Tibial nerve (tissue), 4 donors: ENCODE data around the gene MED12. TPM values are rescaled to one million over a fixed set of nuclear protein-coding genes. Genes with fewer than 3 reads are reported as not detected.

Experiments
- DNase-seq, 2 donors: peaks; one replicate each; pipeline ENCODE4 v3.0.0-alpha.2; 2019; ENCODE audit warnings: low spot score in 2 of 2
- H3K27ac ChIP-seq, 4 donors: fragments of 200-600 bp; sonication (generic) in 3 of 4; one replicate each; pipeline ENCODE4 v1.5.1; 2017 to 2019; ENCODE audit warnings: mild to moderate bottlenecking in 1 of 4
- H3K27me3 ChIP-seq, 2 donors: fragments of 200-600 bp; sonication (generic) in 1 of 2; one replicate each; pipeline versions ENCODE4 v1.5.1 to v1.6.0; 2017 to 2019
- H3K36me3 ChIP-seq, 3 donors: fragments of 200-600 bp; sonication (generic); one replicate each; pipeline ENCODE4 v1.5.1; 2018 to 2019
- H3K4me1 ChIP-seq, 4 donors: fragments of 200-600 bp; sonication (generic) in 3 of 4; one replicate each; pipeline ENCODE4 v1.5.1; 2017 to 2019
- H3K4me3 ChIP-seq, 4 donors: fragments of 200-600 bp; sonication (generic) in 3 of 4; one replicate each; pipeline ENCODE4 v1.5.1; 2017 to 2019; ENCODE audit warnings: mild to moderate bottlenecking in 1 of 4, moderate library complexity in 1 of 4
- H3K9me3 ChIP-seq, 4 donors: fragments of 200-600 bp; sonication (generic) in 3 of 4; one replicate each; pipeline ENCODE4 v1.5.1; 2017 to 2019
- CTCF ChIP-seq, 5 experiments: fragments of 200-600 bp in 3 of 5; fragments of 450-650 bp in 2 of 5; sonication (generic) in 3 of 5; IDR thresholded peaks; one replicate each; pipeline ENCODE4 v1.5.1; 2016 to 2019; ENCODE audit warnings: antibody characterized with exemption in 5 of 5, mild to moderate bottlenecking in 3 of 5, moderate library complexity in 2 of 5
- EP300 ChIP-seq, 2 donors: sonication (generic); formaldehyde crosslinking; IDR thresholded peaks; one replicate each; pipeline ENCODE4 v1.6.1; 2017; ENCODE audit warnings: antibody characterized with exemption in 2 of 2, mild to moderate bottlenecking in 1 of 2
- POLR2A ChIP-seq, 2 donors: fragments of 450-650 bp; IDR thresholded peaks; one replicate each; pipeline ENCODE4 v1.6.1; 2017; ENCODE audit warnings: antibody characterized with exemption in 2 of 2, mild to moderate bottlenecking in 2 of 2, moderate library complexity in 2 of 2
- WGBS, 2 donors: methylation state at CpG; one replicate each; pipeline ENCODE4 v1.1.5; 2018; 5-methylcytosine and 5-hydroxymethylcytosine counted together
- total RNA-seq, 4 donors: library from RNA; depleted of rRNA; stranded (reverse); fragments of >200 nt; gene quantifications; one replicate each; pipeline ENCODE4 v1.1.0, GENCODE V29; 2016

The MED12 gene
- total RNA-seq, 4 donors from 2014 or later = 30.8 to 65.8 (median 48.3) TPM

GRCh38 chrX:71148278-71148663 lies 29.9 kb downstream of the MED12 start:
- peak overlapping the region in 2 of 4 donors; percentile 71 to 74 for H3K27ac ChIP-seq
- peaks cover 0 to 22% (median 0%) of the 10 kb centered on the region in 4 donors for H3K4me1 ChIP-seq
- no peaks in the 10 kb centered on the region for H3K27me3 ChIP-seq
- no peak for TF ChIP-seq CTCF (IDR thresholded peaks at IDR 0.05)
- no peak for TF ChIP-seq EP300 (IDR thresholded peaks at IDR 0.05)
- TF ChIP-seq POLR2A (IDR thresholded peaks at IDR 0.05) = no peak
- DNase-seq = no peak
- no peak overlapping the region for H3K4me3 ChIP-seq
- no peaks in the 10 kb centered on the region for H3K9me3 ChIP-seq
- H3K36me3 ChIP-seq = no peaks in the 10 kb centered on the region
- WGBS, 2 donors = 78% methylated on average over 8 of the region's 8 CpGs; no CpG with 5 or more reads in 1 of the 2 donors

GRCh38 chrX:71151366-71151765 lies 33.0 kb downstream of the MED12 start:
- TF ChIP-seq EP300 (IDR thresholded peaks at IDR 0.05) (no peak), CTCF (IDR thresholded peaks at IDR 0.05) (no peak), POLR2A (IDR thresholded peaks at IDR 0.05) (no peak)
- peaks cover 0 to 7% (median 0%) of the 10 kb centered on the region in 4 donors for H3K4me1 ChIP-seq
- H3K27me3 ChIP-seq = peaks cover 0 to under 1% of the 10 kb centered on the region in 2 donors
- H3K36me3 ChIP-seq = peaks cover 0 to 15% (median 0%) of the 10 kb centered on the region in 3 donors
- DNase-seq = no peak
- H3K9me3 ChIP-seq = no peaks in the 10 kb centered on the region
- WGBS, 2 donors = 68 to 70% methylated on average over 4 to 7 of the region's 7 CpGs
- H3K27ac ChIP-seq = no peak overlapping the region
- no peak overlapping the region for H3K4me3 ChIP-seq

GRCh38 chrX:71154196-71154595 lies 35.8 kb downstream of the MED12 start:
- no peaks in the 10 kb centered on the region for H3K4me1 ChIP-seq
- WGBS, 2 donors = 84 to 88% methylated on average over 4 to 7 of the region's 7 CpGs
- no peak for DNase-seq
- peaks cover 0 to 21% (median 0%) of the 10 kb centered on the region in 3 donors for H3K36me3 ChIP-seq
- no peak overlapping the region for H3K4me3 ChIP-seq
- H3K27me3 ChIP-seq = peaks cover 0 to 5% of the 10 kb centered on the region in 2 donors
- no peaks in the 10 kb centered on the region for H3K9me3 ChIP-seq
- TF ChIP-seq POLR2A (IDR thresholded peaks at IDR 0.05) = no peak
- TF ChIP-seq EP300 (IDR thresholded peaks at IDR 0.05) = no peak
- TF ChIP-seq CTCF (IDR thresholded peaks at IDR 0.05) = no peak
- H3K27ac ChIP-seq = no peak overlapping the region

GRCh38 chrX:71154641-71155040 lies 36.2 kb downstream of the MED12 start:
- WGBS, 2 donors = 59 to 67% methylated on average over 1 to 3 of the region's 3 CpGs
- Histone ChIP-seq H3K4me3 (no peak overlapping the region), H3K36me3 (peaks cover 0 to 21% (median 0%) of the 10 kb centered on the region in 3 donors), H3K4me1 (no peaks in the 10 kb centered on the region), H3K27ac (no peak overlapping the region), H3K9me3 (no peaks in the 10 kb centered on the region), H3K27me3 (peaks cover 0 to 5% of the 10 kb centered on the region in 2 donors)
- DNase-seq = no peak
- TF ChIP-seq CTCF (IDR thresholded peaks at IDR 0.05) (no peak), POLR2A (IDR thresholded peaks at IDR 0.05) (no peak), EP300 (IDR thresholded peaks at IDR 0.05) (no peak)

GRCh38 chrX:71158603-71159002 lies 40.2 kb downstream of the MED12 start:
- no peak overlapping the region for H3K27ac ChIP-seq
- H3K27me3 ChIP-seq = peaks cover 0 to 5% of the 10 kb centered on the region in 2 donors
- no peak overlapping the region for H3K4me3 ChIP-seq
- TF ChIP-seq EP300 (IDR thresholded peaks at IDR 0.05) = no peak
- no peak for TF ChIP-seq CTCF (IDR thresholded peaks at IDR 0.05)
- no peak for TF ChIP-seq POLR2A (IDR thresholded peaks at IDR 0.05)
- H3K4me1 ChIP-seq = no peaks in the 10 kb centered on the region
- H3K36me3 ChIP-seq = peaks cover 0 to 20% (median 0%) of the 10 kb centered on the region in 3 donors
- H3K9me3 ChIP-seq = no peaks in the 10 kb centered on the region
- DNase-seq = no peak
- WGBS, 2 donors = 63 to 87% methylated on average over 6 of the region's 6 CpGs
